ENCODE measurements around the gene PHACTR3.

PHACTR3 gene

DNA sequence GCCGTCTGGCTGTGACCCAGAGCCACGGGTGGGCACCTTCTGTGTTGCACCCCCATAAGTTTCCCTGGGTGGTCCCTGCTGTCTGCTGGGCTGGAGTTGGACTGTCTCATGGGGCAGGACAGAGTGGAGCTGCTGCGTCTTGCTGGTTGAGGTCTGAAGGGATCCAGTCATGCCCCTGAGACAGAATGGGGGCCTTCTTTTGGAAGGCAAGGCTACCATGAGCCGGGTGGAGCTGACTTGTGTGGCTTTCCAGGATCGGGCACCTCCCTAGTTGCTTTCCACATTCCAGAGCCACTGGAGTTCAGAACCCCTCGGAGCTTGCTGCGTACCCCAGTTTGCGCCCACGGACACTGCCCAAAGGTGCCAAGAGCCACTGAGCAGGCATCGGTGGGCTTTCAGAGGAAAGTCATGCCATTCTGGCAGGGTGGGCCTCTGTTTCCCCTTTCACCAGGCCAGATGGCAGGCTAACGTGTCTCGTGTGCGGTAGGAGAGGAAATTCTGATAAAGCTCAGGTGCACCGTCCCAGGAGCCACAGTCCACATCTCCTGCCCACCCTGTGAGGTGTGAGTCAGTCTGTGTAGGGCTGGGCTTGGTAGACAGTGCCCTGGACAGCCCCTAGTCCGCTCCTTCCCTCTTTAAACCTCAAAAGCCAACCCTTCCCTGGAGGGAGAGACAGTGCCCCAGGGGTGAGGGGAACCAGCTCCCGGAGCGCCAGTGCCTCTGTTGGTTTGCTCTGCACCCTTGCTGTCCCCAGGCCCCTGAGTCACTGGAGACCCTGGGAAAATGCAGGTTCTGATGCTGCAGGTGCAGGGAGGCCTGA lies 203.8 kb downstream of the PHACTR3 start:
- in situ Hi-C loops (cut with MboI; ENCODE audit: low sequenced_read_pairs), result no loop called here

DNA sequence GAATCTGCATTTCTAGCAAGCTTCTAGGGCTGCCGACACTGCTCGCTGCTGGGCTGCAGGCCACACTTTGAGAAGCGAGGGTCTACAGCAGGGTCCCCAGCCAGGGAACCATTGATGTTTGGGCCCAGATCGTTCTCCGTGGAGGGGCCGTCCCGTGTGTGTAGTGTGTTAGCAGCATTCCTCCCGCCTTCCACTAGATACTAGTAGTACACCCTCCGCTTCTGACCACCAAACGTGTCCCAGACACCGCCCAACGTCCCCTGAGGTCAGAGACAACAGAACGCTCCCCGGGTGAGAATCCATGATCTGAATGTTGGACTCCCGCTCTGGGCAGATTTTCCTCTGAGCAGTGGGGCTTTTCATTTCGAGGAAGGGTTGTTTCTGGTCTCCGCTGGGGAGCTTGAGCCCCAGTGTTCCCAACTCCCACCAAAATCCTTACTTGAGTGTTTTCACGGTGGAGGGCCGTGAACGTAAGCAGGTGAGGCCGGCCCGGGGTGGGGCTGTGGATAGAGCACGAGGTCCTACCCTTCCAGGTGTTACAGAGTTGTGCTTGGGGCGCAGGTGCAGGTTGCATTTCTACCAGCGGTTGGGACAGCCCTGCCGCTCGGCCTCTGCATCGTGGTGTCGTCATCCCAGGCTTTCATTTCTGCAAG lies 204.5 kb downstream of the PHACTR3 start:
- in situ Hi-C loops (cut with MboI; ENCODE audit: low sequenced_read_pairs), result no loop called here

DNA sequence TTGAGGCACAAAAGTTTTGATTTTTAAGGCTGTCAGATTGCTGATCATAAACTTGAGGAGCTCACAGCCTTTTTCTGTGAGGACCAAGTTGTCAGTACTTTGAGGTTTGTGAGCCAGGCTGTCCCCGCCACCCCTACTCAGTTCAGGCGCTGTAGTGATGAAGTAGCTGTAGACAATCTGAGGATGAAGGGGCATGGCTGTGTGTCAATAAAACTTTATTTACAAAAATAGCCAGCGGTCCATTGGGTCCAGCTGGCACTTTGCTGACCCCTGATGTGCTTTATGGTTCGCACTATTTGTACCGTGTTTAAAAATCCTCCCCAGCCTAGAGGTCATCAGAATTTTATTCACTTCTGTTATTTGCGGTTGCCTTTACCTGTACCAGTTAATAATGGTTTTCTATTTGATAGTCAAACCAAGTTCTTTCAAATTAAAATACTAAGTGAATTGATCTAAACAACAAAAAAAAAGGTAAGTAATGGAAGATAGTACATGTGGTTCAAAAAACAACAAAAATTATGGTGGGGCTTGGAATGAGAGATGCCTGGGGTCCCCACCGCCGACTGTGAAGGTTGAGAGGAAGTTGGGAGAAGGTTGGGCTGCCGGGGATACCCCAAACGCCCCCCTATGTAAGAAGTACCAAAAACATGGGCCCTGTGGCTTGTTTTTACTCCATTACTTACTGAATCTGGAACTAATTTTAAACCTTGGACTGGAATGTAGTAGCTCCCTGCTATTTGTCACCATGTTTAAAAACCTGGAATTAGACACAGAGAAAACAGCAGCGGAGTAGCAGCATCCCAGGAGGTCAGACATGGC lies 205.5 kb downstream of the PHACTR3 start:
- in situ Hi-C loops (cut with MboI; ENCODE audit: low sequenced_read_pairs), result no loop called here

DNA sequence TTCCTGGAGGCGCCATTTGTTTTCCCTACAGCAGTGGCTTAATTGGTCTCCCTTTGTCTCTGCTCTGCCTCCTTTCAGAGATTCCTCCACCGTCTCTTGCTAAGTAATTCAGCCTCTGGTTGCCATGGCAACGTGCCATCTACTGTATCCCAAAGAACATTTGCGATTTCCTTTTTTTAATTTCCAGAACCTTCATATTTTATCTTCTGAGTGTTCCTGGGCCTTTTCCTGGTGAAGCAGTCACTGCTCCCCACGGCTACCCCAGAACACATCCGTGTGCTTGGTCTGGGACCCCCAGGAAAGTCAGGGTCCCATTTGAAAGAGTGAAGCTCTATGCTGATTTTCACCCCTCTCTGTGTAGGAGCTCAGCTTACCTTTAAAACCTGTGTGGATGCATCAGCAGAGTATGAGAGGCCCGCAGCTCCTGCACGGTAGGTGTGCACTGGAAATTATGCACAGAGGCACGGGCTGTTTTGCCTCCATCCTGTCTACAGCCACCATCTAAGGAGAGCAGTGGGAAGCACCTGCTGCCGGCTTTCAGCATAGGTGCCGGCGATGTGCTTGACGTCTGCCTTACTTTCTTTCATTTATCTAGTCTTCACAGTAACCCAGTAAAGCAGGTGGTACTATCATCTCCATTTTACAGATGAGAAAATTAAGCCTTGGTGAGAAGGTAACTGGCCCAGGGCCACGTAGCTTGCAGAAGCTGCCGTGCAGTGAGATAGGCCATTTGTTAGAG lies 206.3 kb downstream of the PHACTR3 start:
- in situ Hi-C loops (cut with MboI; ENCODE audit: low sequenced_read_pairs), result no loop called here

DNA sequence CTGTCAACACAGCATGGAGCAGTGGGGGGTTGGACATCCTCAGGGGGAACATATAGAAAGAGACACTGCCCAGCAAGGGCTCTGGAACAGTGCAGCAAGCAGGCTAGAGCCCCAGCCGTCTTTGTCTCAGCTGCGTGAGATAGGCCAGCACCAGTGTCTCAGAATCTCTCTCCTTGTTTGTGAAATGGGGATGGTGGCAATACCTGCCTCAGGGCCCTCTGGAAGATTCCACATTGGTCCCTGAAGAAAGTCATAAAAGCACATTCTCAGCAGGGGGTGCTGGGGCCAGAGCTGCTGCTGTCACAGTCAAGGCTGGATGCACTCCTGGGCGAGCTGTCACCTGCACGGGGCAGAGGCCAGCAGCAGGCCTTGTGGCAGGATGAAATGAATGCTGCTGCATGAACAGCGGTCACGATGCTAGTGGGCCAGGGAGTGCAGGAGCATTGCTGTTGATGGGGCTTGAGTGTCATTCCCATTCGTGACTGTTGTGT lies 207.4 kb downstream of the PHACTR3 start:
- in situ Hi-C loops (cut with MboI; ENCODE audit: low sequenced_read_pairs), result no loop called here

DNA sequence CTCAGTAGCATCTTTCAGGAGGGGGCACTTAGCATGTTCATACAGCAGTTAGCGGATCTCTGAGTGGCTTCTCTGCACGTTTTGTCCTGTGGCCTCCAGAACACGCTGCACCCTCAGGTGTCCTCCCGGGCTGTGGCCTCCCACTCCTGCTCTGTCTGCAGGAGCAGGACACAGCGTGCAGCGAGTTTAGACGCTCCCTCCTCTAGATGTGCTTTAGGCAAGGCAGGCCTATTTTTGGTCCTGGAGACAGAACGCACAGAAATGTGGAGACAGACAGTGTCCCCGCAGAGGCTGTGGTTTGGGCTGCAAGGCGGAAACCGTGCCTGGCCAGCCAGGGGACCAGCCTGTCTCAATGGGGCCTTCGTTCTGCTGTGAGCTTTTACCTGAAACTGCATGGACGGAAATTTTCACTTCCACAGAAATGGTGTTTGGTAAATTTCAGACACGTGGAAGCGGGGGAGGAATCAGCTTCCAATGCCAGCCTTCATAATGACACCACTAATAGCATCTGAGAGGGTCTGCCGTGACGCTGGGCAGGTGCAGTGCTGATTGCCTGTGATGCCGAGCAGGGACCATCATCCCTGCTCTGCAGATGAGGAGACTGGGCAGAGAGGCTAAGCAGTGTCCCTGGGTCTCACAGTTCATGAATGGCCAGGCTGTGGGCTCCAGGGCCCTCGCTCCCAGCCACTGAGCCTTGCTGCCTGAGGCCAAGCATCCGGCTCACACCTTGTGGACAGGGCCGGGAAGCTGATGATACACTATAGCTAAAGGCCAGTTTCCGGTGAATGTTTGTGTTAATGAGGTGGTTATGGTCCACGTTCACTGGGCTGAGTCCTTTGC lies 208.2 kb downstream of the PHACTR3 start:
- in situ Hi-C loops (cut with MboI; ENCODE audit: low sequenced_read_pairs), result no loop called here

DNA sequence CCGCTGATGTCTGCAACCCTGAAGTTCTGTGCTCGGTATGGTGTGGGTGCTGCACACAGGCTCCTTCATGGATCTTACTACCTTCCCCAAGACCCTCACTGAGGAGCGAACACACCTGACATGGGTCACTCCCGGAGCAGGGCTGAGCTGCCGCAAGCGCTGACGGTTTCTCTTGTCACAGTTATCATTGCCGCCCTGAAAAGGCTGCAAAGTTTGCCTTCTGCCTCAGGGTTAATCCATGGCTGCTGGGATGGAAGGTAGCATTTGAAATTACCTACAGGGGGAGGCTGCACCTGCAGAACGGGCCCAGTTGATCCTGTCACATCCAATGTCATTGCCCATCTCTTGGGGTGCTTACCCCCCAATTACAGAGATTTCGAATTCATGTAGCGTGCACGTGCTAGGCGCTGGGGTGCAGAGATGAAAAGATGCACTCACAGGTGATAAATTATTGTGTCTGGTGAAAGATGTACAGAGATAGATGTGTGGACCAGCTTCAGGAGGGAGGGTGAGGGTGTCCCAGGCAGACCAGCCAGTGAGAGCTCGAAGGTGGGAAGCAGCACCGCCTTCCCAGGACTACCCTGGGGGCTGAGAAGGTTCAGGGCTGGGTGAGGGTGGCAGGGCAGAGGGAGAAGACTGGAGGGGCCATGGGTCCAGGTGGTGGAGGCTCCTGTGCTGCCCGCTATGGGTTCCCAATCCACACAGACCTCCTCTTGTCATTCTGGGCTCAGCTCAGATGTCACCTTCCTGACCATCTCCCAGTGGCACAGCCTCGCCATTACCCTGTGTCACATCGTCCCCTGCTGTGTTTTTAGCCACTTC lies 209.0 kb downstream of the PHACTR3 start:
- in situ Hi-C loops (cut with MboI; ENCODE audit: low sequenced_read_pairs), result no loop called here

DNA sequence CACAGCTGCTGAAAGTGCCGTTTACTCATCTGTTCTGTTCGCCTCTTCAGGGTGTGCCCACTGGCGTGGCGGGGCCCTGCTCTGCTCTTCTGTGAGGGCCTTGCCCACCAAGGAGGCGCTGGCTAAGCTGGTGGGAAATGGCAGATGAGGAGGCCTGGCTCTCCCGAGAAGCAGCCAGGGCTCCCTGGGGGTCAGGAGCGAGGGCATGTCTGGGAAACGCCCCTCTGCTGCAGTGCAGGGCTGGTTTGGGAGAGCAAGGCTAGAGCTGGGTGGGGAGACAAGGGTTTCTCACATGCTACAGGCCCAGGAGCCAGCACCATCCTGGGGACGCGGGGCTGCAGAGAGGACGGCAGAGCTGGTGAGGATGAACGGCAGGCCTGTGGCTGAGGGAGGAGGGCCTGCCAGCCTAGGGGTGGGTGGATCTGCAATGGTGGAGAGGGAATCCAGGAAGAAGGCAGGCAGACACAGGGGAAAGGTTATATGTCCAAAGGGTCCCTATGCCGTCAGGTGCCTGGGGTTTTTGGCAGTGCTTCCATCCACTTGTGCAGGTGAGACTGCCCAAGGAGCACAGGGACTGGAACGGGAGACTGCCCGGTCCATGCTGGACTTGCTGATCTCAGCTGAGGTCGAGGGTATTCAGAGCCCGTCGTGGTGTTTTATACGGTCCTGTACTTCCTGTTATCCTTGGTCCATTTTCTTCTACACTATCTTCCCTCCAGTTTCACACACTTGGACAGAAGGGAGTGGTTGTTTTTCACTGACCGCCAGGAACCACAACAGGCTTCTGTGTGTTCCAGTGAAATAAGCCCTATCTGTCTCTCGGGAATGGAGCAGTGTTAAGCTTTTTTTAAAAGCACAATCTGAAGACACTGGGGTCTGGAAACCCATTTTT lies 209.9 kb downstream of the PHACTR3 start:
- in situ Hi-C loops (cut with MboI; ENCODE audit: low sequenced_read_pairs), result no loop called here

DNA sequence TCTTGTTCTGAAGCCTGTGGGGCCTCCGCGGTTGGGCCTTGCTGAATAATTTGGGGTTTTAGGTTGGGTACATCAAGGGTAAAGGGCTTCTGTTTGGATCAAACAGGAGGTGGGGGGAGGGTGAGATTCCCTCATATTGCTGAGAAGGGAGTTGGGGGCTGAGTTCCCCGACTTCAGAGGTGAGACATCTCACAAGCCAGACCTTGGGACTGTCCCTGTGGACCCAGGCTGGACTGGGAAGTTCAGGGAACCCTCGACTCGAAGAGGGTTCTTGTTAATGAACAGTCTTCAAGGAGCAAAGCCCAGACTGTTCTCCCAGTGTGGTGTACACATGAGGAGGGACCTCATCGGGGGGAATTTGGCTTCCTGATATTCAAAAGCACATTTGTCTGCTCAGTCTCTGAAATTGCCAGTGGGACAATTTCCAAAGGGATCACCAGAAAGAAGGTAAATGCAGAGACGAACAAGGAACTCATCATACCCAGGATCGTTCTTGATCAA lies 210.6 kb downstream of the PHACTR3 start:
- in situ Hi-C loops (cut with MboI; ENCODE audit: low sequenced_read_pairs), result no loop called here

DNA sequence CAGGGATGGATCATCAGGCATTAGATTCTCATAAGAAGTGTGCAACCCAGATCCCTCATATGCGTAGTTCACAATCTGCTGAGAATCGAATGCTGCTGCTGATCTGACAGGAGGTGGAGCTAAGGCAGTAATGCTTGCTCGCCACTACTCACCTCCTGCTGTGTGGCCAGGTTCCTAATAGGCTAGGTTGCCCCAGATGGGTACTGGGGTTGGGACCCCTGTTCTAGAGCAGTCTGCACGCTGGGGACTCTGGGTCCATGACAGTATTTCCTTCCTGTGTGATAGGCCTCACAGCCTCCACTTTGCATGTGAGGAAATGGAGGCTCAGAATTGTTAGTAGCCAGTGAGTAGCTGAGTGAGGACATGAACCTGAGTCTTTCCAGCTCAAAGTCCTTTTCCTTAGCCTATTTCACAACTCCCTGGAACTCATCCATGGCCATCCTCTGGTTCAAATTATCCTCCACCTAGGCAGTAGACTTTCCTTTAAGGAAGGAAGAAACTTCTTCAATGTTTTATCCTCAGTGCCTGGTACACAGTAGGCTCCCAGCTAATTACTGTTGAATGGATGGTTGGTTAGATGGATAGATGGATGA lies 211.9 kb downstream of the PHACTR3 start:
- in situ Hi-C loops (cut with MboI; ENCODE audit: low sequenced_read_pairs), result no loop called here

DNA sequence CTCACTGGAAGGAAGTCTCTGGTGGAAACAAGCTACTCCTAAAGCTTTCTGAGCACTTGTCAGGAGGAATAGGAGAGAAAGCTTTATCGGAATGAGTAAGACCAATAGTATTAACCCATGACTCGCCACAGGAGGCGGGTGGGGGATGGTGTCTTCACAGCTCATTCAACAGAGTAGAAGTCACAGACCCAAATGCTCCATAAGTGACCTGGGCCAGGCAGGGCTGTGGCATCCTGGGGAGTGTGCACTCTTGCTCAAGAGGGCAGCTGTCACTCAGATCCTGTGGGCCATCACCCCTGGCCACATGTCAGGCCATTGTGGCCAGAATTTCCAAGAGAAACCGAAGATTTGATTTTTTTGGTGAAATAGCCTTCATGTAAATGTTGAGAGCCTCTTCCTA lies 213.1 kb downstream of the PHACTR3 start:
- in situ Hi-C loops (cut with MboI; ENCODE audit: low sequenced_read_pairs), result no loop called here

DNA sequence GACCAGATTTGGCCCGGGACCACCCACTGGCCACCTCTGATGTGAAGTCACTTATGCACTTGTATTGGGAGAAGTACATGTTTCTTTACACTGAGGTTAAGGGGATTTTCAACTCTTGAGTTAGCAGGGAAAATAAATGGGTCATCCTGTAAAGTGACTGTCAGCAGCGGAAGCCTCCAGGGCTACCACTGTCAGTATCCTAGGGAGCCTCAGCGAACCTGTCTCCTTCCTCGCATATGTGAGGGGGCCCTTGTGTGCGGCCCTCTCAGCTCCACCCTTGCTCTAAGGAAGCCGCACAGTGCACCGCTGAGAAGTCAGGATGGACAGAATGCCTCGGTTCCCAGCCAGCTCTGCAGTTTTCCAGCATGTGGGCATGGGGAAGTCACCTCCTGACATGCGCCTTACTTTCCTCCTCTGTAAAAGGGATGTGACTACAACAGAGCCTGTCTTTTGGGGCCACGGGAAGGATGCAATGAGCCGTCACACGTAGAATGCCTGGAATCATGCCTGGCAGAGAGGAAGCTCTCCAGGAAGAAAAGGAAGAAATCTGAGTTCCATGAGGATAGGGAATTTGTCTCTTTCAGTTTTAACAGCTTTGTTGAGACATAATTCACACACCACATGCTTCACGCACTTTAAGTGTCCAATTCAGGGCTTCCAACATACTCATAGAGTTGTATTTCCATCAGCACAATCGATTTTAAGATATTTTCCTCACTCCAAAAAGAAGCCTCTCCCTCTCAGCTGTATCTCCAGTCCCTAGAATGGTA lies 213.7 kb downstream of the PHACTR3 start:
- in situ Hi-C loops (cut with MboI; ENCODE audit: low sequenced_read_pairs), result no loop called here

DNA sequence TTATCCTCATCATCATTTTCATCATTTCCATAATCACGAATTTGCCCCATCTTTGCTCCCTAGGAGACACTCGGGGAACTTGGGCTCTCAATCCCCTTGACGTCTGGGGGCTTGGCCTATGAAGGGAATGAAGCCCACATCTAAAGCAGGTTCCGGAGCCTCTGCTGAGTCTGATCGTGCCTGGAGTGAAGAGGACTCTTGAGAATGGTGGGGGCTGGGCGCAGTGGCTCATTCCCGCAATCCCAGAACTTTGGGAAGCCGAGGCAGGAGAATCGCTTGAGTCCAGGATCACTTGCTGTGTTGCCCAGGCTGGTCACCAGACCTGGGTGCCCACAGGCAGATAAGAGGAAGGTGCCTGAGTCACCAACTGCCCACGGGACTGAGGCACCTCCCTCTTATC lies 214.6 kb downstream of the PHACTR3 start:
- in situ Hi-C loops (cut with MboI; ENCODE audit: low sequenced_read_pairs), result no loop called here

DNA sequence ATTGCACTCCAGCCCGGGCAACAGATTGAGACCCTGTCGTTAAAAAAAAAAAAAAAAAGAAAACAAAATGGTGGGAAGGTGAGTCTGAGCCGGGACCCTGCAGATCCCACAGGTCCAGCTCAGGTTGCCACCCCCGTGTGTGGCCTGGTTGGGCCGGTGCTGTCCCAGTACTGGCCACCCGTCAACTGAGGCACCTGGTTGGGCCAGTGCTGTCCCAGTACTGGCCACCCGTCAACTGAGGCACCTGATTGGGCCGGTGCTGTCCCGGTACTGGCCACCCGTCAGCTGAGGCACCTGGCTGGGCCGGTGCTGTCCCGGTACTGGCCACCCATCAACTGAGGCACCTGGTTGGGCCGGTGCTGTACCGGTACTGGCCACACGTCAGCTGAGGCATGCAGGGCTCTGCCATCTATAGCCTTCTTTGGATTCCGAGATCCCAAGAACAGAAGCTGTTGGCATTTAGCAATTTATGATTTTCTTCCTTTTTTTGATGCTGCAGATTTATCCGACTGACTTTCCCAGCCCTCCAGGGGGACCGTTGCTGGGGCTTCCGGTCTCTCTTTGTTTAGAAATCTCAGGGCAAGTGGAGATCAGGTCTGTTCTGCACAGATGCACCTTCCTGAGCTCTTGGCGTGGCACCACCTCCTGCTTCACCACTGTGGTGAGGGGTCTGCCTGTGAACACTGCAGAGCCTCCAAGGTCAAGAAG lies 215.3 kb downstream of the PHACTR3 start:
- in situ Hi-C loops (cut with MboI; ENCODE audit: low sequenced_read_pairs), result no loop called here

DNA sequence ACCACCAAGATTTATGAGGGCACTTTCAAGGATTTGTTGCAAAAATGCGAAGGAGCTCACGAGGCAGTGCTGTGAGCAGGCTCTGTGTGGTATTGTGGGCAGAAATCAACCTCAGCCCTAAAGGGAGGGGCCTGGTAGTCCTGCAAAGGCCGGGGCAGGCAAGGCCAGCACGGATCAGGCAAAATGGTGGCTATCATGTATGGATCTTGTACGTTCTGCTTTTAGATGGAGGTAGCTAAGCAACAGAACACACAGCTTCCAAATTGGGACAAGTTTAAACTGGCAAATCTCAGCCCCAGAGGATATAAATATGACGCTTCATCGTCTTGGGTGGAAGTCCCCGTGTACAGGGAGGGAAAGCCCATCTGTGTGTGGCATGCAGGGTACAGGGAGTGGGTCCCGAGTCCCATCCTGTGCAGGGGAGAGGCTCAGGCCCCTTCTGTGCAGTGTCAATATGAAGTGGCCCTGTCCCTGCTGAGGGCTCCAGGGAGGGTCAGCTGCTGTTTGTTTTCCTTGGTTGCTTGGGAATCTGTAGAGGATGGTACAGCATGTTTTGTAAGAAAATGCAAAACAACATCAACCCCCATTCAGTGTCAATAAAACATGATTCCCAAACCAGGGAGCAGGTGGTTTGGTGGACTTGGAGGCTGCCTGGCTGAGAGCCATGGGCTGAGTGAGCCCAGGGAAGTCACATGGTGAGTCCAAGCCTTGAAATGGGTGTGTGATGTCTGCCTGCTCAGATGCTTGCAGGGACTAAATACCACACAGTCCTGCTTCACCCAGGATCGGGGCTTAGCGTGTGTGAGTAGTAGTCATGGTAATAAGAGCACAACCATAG lies 216.1 kb downstream of the PHACTR3 start:
- in situ Hi-C loops (cut with MboI; ENCODE audit: low sequenced_read_pairs), result no loop called here

All from HL-60/S4 treated with retinoic acid at 250 ng/mL for 4 days and 3 days (cell line).